DND-41 (cell line): Measurements from ENCODE around the gene UCN3.

Experiments used
- ATAC-seq: fragments of 200-7000 bp; cut with Tn5 transposase; 3 replicates; pipeline ENCODE4 v1.9.1; 2021; ENCODE audit warnings: low read depth; ENCODE audit not compliant: insufficient read depth
- DNase-seq: peaks from one replicate; pipeline ENCODE4 v3.0.0-alpha.2; 2020
- H2AFZ ChIP-seq: 2 replicates; pipeline ENCODE4 v1.6.0; 2012; ENCODE audit warnings: low read depth, low read length
- H3K27ac ChIP-seq: 2 replicates; pipeline ENCODE4 v1.5.1; 2012; ENCODE audit warnings: low read length, inconsistent platforms
- H3K27me3 ChIP-seq: fragments of 200-600 bp; sonication (generic); 2 replicates; pipeline ENCODE4 v1.6.0; 2012; ENCODE audit warnings: low read length, mild to moderate bottlenecking, inconsistent platforms; ENCODE audit not compliant: insufficient read depth, poor library complexity
- H3K36me3 ChIP-seq: 2 replicates; pipeline ENCODE4 v1.5.1; 2012; ENCODE audit warnings: low read length, inconsistent platforms; ENCODE audit not compliant: insufficient read depth
- H3K4me1 ChIP-seq: 2 replicates; pipeline ENCODE4 v1.5.1; 2012; ENCODE audit warnings: mild to moderate bottlenecking, low read length; ENCODE audit not compliant: insufficient read depth
- H3K4me2 ChIP-seq: 2 replicates; pipeline ENCODE4 v1.6.0; 2012; ENCODE audit warnings: mild to moderate bottlenecking, moderate library complexity, low read length, inconsistent platforms; ENCODE audit not compliant: insufficient read depth
- H3K4me3 ChIP-seq, 2 experiments: fragments of 200-600 bp in 1 of 2; shearing (Covaris generic) in 1 of 2; 2 replicates each; pipeline ENCODE4 v1.5.1; 2012 to 2016; ENCODE audit warnings: inconsistent platforms in 2 of 2, low read length in 2 of 2, mild to moderate bottlenecking in 2 of 2, low read depth in 1 of 2, moderate library complexity in 1 of 2
- H3K79me2 ChIP-seq: 2 replicates; pipeline ENCODE4 v1.6.0; 2012; ENCODE audit warnings: low read length, inconsistent platforms; ENCODE audit not compliant: insufficient read depth
- H3K9ac ChIP-seq: 2 replicates; pipeline ENCODE4 v1.6.0; 2012; ENCODE audit warnings: low read depth, mild to moderate bottlenecking, inconsistent platforms, low read length, moderate library complexity
- H3K9me3 ChIP-seq: 2 replicates; pipeline ENCODE4 v1.5.1; 2012; ENCODE audit warnings: low read length, moderate library complexity, mild to moderate bottlenecking, inconsistent platforms; ENCODE audit not compliant: insufficient read depth, severe bottlenecking
- H4K20me1 ChIP-seq: 2 replicates; pipeline ENCODE4 v1.6.0; 2012; ENCODE audit warnings: low read length; ENCODE audit not compliant: insufficient read depth
- CTCF ChIP-seq: IDR thresholded peaks from 2 replicates; pipeline ENCODE4 v1.5.1; 2012; ENCODE audit warnings: borderline replicate concordance, low read length, moderate library complexity, mild to moderate bottlenecking; ENCODE audit not compliant: poor library complexity, severe bottlenecking; ENCODE audit errors: extremely low read depth
- EZH2 ChIP-seq: IDR thresholded peaks from 3 replicates; pipeline ENCODE4 v1.6.1; 2012; ENCODE audit warnings: borderline replicate concordance, low read depth, mild to moderate bottlenecking, moderate library complexity, low read length, inconsistent platforms; ENCODE audit not compliant: severe bottlenecking

Gene UCN3

DNA sequence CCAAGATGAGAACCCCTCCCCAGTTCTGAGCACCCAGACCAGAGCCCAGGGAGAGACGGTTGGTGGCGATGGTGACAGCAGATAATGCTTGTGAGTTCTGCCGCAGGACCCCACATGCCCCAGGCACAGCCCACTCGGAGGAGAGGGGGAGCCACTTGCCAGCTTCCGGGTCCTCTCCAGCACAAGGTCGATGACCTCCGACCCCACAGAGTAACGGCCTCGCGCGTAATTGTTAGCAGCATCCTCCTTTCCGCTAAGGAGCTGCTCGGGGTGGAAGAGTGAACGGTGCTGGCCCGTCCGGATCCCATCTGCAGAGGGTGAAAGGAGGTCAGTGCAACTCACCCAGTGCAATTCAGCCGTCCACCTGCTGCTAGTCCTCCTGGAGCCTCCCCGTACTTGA, 30.4 kb downstream of the UCN3 start:
- peaks cover 19% of the 10 kb centered on the region for H3K9me3 ChIP-seq
- ATAC-seq = no peak

GRCh38 chr10:5396556-5397300, 32.0 kb downstream of the UCN3 start:
- Histone ChIP-seq H4K20me1 (no peaks in the 10 kb centered on the region), H3K36me3 (no peaks in the 10 kb centered on the region), H3K4me3 (no peak overlapping the region), H3K27ac (no peak overlapping the region), H3K79me2 (no peaks in the 10 kb centered on the region), H3K4me1 (no peaks in the 10 kb centered on the region), H3K4me2 (no peak overlapping the region), H2AFZ (no peak overlapping the region), H3K9me3 (peaks cover 3% of the 10 kb centered on the region), H3K27me3 (peaks cover 4% of the 10 kb centered on the region), H3K9ac (no peak overlapping the region)
- no peak for DNase-seq
- TF ChIP-seq EZH2 (no peak), CTCF (no peak)
- ATAC-seq = no peak

More for the DNA sequence above, 30.4 kb downstream of the UCN3 start:
- DNase-seq = no peak
- Histone ChIP-seq H3K9ac (no peak overlapping the region), H2AFZ (no peak overlapping the region), H3K4me3 (no peak overlapping the region), H3K27me3 (no peaks in the 10 kb centered on the region), H3K36me3 (no peaks in the 10 kb centered on the region), H3K4me2 (no peak overlapping the region), H3K4me1 (no peaks in the 10 kb centered on the region), H3K27ac (no peak overlapping the region), H3K79me2 (no peaks in the 10 kb centered on the region), H4K20me1 (no peaks in the 10 kb centered on the region)
- TF ChIP-seq EZH2 = no peak
- TF ChIP-seq CTCF = no peak

DNA sequence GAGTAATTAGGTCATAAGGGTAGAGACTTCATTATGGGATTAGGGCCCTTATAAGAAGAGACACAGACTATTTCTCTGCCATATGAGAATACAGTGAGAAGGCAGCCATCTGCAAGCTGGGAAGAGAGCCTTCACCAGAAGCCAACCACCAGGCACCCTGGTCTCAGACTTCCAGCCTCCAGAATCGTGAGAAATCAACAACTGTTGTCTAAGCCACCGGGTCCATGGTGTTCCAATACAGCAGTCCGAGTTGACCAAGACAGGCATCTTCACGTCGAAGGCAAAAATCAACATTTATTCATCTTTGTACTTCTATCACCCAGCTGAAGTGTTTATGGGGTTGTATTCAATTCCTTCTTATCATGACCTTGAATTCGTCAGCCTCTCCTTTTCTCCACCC, 34.6 kb downstream of the UCN3 start:
- Histone ChIP-seq H3K4me2 (no peak overlapping the region), H2AFZ (no peak overlapping the region), H3K27ac (no peak overlapping the region), H3K27me3 (peaks cover 7% of the 10 kb centered on the region), H3K36me3 (no peaks in the 10 kb centered on the region), H3K9me3 (no peaks in the 10 kb centered on the region), H3K4me1 (no peaks in the 10 kb centered on the region), H3K79me2 (no peaks in the 10 kb centered on the region), H3K4me3 (no peak overlapping the region), H3K9ac (no peak overlapping the region), H4K20me1 (no peaks in the 10 kb centered on the region)
- ATAC-seq (no peak), DNase-seq (no peak)
- TF ChIP-seq EZH2 = no peak
- no peak for TF ChIP-seq CTCF
